Stimulated activated CD4-positive, alpha-beta T cell treated with anti-CD3 and anti-CD28 coated beads, Interleukin-1b, Interleukin-23, amount 100 ng/mL, for 48 hours (primary cell): ENCODE measurements around the gene GIN1.
"Not testable (repeated sequence)": the region's sequence is repeated elsewhere in the genome, so short reads cannot be mapped to it uniquely, and the experiment has no call there.

Experiments used
- DNase-seq: peaks from one replicate; pipeline ENCODE4 v3.0.0-alpha.2; 2020

Gene GIN1

DNA sequence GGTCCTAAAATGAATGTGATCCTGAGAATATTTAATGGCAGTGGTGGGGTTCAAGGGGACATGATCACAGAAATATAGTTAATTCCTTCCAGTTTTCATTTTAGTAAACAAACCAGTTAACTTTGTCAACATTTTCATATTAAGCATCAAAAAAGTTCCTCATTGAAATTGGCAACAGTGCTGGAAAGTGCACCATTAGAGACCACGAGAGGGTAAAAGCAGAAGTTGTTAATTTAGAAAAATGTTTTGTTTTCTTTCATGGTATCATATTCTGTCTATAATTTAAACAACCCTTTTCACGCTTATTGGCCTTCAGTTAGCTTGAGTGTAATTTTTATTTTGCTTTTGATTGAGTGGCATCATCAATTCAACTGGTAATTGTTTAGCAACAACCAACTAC is 11.9 kb downstream of the GIN1 start:
- no peak for DNase-seq

DNA sequence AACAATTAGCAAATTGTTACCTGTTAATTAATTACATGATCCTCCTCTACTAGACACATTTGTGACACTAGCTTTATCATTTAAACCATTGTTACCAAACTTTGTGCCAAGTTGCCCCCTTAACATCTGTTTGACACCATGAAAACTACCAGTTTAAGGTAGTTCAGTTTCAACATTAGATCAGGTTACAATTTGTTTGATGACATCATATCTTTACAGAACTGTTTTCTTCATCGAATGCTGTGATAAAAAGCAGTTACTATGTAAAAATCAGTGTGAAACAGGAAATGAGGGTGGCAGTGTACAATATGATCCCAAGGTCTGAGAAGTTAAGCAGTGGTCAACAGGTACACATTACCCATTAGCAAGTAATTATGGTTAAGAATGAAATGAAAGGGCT is 17.7 kb downstream of the GIN1 start:
- DNase-seq, result no peak

DNA sequence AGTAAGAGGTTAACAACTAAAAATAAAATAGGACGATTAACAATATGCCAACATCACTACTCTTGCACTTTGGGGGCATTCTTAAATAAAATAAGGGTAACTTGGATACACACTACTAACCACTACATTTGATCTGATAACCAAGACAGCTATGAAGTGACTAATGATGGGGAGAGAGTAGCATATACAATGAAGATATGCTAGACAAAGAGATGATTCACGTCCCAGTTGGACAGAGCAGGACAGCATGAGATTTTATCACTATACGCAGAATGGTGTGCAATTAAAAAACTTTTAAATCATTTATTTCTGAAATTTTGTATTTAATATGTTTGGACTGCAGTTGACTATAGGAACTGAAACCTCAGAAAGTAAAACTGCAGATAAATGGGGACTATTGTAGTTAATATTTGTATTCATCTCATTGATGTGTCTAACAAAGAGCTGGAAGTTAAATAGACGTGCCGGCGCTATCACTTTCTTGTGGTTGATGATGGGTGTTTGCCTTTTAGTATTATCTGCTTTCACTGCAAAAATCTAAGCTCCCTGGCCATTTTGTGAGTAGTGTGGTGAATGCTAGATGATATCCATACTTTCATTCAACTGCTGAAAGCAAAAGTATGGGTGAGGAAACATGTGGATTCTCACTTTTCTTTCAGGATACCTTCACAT is 18.7 kb downstream of the GIN1 start:
- no peak for DNase-seq

DNA sequence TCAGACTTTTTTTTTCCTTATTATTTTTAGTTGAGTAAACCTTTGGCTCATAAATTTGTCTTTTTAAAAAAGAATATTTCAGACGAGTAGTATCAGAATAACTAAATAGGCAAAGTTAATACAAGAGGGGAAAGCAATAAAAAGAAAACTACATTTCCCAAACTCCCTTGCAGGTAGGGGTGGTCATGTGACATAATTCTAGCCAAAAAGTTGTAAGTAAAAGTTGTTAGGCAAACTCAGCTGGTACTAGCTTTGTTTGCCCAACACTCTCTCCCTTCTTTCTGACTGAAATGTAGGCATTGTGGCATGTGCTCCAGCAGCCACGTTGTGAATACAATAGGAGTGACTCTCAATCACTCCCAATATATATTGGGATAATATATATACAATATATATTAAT is 20.9 kb downstream of the GIN1 start:
- no peak for DNase-seq

DNA sequence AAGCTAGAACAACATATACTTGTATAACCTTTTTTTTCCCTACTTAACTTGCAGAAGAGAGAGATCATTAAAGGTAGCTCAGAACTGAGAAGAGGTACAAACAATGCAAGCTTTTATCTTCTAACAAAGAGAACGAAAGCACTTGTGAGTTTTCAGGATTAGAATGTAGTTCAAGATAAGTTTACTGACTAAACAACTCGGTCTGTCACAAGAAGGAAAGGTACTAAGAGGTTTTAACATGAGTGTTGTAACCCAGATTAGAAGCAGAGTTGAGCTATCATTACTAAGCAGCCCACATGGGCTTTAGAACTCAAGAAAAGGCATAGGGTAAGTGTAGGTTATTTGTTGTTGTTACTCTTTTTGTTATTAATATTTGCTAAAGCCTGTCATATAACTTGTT is 25.2 kb downstream of the GIN1 start:
- DNase-seq, result no peak

DNA sequence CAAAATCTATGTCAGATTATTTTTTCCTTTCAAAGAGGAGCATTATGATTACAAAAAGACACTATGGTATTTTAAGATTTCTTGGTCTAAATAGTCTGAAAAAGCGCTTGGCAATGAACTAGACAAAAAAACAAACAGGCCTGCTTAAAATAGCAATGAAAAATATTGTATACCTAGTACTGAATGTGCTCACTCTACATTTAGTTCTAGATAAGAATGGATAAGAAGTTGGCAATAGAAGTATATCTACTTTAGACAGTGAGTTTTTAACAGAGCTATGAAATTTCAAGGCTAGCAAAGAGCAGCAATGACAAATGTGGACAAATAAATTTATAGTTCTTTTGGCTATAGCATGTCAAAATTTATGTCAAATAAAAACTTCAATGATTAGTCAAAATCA is 26.2 kb downstream of the GIN1 start:
- DNase-seq, result no peak

DNA sequence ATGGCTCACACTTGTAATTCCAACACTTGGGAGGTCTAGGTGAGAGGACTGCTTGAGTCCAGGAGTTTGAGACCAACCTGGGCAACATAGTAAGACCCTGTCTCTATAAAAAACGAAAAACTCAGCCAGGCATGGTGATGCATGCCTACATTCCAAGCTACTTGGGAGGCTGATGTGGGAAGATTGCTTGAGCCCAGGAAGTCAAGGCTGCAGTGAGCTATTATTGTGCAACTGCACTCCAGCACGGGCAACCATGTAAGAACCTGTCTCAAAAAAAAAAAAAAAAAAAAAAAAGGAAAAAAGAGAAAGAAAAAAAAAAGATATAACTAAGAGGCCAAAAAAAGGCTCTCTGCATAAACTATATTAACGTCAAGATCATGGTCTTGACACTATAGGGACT is 27.3 kb downstream of the GIN1 start:
- DNase-seq, result no peak

DNA sequence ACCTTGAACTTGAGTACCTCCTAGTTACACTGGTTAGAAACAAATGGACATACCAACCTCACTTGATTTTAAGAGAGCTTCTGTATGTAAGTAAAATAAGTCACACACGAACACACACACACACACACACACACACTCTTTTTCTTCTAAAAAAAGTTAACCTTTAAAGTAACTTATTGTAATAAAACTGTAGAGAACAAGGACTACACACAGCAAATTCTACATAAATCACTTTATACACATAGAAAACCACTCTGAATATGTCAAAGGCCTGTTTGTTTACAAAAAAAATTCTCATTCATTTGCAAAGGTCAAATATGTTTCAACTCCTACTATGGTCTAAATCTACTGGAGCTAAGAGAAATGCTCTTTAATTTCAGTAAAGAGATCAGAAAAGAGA is 29.1 kb downstream of the GIN1 start:
- DNase-seq, result no peak

DNA sequence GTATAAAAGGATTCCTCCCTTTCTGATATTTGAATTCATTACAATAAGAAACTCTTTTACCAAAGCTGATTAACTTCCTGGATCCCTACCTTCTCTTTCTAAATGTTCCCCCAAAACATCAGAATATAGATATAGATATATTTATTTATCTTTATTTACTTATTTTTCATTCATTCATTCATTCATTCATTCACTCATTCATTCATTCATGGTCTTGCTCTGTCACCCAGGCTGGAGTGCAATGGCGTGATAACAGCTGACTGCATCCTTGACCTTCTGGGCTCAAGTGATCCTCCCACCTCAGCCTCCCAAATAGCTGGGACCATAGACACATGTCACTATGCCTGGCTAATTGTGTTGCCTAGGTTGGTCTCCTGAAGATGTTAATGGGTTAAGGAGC is 30.7 kb downstream of the GIN1 start:
- DNase-seq, result no peak

DNA sequence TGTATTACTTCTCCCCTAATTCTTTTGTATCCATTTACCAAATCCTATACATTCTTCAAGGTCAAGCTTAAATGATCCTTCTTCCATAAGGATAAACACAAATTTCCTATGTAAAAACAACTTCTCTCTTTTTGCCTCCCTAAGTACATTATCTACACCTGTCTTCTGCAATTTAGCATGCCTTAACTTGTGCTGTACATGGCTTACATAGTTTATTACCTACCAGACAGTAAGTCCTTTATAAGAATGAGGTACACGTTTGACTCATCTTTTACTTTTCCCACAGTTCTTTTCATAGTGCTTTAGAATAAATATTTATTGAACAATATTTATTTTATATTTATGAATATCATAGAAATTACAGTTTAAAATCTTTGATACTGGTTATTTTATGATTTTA is 33.4 kb downstream of the GIN1 start:
- no peak for DNase-seq

DNA sequence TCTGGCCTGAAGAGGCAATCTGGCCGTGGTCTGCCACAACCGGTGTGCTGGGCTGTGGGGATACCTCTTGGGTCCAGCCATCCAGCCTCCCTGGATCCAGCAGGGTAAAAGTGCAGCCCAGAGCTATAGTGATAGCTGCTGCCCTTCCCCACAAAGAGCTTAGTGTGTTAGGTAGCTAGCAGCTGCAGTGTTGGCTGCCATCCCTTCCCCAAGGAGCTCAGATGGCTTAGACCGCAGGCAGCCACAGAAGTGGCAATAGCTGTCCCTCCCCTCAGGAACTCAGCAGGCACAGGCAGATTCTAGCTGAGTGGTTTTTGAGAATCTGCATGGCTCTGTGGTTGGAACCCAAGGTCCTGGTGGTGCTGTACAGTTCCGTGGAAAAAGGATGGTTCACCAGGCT is 40.1 kb downstream of the GIN1 start:
- DNase-seq, result no peak

DNA sequence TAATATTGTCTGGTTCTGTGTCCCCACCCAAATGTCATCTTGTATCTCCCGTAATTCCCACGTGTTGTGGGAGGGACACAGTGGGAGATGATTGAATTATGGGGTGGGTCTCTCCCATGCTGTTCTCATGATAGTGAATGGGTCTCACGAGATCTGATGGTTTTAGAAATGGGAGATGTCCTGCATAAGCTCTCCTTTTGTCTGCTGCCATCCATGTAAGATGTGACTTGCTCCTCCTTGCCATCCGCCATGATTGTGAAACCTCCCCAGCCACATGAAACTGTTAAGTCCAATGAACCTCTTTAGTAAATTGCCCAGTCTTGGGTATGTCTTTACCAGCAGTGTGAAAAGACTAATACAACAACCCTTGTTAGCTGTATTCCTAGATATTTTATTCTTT is 44.5 kb downstream of the GIN1 start:
- DNase-seq, result no peak

DNA sequence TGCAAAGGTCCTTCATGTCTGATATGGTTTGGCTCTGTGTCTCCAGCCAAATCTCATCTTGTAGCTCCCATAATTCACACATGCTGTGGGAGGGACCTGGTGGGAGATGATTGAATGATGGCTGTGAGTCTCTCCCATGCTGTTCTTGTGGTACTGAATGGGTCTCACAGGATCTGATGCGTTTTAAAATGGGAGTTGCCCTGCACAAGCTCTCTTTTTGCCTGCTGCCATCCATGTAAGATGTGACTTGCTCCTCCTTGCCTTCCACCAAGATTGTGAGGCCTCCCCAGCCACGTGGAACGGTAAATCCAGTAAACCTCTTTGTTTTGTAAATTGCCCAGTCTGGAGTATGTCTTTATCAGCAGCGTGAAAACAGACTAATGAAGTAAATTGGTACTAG is 46.4 kb downstream of the GIN1 start:
- not testable (repeated sequence) for DNase-seq

DNA sequence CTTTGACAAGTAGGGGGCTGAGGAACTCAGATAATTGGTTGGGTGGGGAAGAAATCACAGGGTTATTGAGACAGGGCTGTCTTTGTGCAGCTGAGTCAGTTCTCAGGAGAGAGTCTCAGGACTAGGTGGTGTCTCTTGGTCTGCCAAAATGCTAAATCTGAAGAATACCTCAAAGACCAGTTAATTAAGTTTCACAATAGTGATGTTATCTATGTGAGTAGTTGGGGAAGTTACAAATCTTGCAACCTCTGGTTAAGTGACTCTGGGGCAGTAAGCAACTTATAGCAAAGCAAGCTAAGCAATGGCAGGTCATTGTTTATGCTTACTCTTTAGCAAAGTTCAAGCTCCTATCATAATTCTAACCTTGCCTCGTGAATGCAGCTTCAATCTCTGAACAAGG is 53.6 kb downstream of the GIN1 start:
- no peak for DNase-seq

DNA sequence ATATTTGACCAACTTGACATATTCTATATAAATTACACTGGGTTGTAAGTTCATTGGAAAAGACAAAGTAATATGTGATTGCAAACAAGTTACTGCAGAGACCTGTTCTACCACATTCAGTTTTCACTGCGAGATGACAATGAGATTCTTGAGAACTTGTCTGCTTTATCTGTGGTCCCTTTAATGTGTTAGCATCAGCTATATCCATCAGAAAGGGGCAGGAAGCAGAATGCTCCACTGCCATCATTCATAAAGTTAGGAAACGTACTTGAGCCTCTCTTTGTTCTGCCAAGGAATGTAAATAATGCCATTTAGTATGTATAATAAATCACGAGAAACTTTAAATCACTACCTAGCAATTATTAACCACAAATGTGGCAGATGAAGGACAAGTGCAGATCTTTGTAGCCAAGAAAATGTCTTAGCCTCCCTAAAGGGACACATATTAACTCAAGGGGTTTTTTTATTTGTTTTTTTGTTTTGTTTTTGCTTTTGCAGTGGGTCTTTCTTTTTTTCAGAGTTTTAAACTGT is 59.4 kb downstream of the GIN1 start:
- DNase-seq, result no peak

DNA sequence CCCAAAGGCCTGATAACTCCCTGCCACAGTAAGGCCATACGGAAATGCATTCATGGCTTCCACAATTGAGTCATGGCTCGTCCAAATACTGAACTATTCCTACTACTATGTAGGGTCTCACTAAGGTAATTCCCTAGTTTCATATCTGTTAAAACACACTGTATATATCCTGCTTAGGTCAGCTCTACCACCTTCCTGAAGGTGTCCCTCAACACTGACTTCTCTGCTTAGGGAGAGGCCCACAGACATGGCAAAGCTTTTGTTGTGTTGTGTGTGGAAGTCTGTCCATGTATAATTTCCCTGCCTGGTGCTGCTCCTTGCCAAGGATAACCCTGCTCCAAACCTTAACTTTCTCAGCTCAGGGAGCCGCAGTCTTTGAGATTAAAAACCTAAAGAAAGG is 60.4 kb downstream of the GIN1 start:
- no peak for DNase-seq

DNA sequence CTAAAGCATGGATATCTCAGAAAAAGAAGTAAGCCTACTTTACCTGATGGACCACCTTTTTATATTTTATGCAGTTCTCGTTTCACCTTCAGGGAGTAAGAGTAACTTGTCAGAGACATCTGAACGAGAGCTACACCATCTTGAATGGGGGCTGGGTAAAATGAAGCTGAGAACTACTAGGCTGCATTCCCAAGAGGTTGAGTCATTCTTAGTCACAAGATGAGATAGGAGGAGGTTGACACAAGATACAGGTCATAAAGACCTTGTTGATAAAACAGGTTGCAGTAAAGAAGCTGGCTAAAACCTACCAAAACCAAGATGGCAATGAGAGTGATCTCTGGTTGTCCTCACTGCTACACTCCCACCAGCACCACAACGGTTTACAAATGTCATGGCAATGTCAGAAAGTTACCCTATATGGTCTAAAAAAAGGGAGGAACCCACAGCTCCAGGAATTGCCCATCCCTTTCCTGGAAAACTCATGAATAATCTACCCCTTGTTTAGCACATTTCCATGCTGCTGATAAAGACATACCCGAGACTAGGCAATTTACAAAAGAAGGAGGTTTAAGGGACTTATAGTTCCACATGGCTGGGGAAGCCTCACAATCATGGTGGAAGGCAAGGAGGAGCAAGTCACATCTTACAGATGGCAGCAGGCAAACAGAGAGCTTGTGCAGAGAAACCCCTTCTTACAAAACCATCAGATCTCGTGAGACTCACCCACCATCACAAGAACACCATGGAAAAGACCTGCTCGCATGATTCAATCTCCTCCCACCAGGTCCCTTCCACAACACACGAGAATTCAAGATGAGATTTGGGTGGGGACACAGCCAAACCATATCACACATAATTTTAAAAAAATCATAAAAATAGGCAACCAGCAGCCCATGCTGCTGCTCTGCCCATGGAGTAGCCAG is 62.5 kb downstream of the GIN1 start:
- no peak for DNase-seq

DNA sequence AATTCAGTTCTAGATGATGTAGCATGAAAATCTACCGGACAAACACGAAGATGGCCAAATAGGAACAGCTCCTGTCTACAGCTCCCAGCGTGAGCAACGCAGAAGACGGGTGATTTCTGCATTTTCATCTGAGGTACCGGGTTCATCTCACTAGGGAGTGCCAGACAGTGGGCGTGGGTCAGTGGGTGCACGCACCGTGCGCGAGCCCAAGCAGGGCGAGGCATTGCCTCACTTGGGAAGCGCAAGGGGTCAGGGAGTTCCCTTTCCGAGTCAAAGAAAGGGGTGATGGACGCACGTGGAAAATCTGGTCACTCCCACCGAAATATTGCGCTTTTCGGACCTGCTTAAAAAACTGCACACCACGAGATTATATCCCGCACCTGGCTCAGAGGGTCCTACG is 73.2 kb downstream of the GIN1 start:
- DNase-seq, result not testable (repeated sequence)

DNA sequence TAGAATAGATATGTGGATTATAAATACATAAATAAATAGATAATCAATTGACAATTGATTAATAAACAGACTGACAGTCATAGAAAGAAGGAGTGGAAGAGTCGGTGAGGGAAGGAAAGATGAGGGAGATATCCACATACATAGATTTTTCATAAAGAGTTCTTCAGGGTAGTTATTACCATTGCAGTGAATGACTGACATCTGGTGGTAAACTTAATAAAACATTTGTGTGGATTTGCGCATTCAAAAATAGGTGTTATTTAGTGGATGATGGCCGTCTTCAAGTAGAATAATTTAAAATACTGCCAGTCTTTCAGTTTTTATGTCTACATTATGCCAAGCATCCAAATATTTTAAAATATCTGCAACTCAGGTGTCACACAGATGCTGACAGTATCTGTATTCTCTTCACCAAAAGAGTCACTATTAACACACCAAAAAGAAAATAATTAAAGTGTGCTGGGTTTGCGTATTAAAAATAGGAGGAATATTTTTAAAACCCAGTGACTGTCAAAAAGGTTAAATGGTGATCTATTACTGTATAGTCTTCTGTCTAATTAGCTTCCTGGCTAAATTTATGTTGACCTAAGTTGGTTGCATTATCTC is 78.8 kb downstream of the GIN1 start:
- DNase-seq, result no peak

DNA sequence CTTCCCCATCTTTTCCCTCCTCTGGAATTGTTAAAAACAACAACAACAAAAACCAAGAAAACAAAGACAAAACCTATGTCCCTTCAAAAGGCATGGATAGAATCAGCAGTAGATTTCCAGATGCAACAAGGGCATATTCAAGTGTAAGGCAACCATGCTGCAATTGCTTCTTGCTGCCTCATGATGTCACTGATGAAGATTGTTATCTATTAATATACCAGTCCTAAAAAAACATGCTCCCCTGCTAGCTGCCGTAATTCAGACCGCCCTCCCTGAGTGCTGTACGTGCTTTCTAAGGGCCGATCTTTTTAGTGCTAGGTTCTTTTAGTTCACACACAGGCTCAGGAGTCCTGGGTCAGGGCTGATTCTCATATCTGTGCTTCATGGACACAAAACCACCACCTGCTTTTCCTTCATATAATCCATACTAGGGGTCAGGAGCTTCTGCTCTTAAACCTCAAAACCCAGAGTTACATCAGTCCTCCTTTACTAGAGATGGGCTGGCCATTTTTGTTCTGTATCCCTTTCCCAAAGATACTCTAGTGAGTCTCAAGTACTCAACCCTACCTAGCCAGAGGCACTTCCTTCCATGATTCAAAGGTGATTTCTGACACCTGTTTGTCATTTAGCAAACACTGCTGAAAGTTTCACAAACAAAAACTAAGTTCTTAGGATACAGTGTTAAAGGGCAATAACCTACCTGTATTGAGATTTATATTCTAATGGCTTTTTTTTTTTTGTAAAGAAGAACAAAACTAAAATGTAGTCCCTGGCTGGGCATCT is 82.1 kb downstream of the GIN1 start:
- DNase-seq, result no peak

DNA sequence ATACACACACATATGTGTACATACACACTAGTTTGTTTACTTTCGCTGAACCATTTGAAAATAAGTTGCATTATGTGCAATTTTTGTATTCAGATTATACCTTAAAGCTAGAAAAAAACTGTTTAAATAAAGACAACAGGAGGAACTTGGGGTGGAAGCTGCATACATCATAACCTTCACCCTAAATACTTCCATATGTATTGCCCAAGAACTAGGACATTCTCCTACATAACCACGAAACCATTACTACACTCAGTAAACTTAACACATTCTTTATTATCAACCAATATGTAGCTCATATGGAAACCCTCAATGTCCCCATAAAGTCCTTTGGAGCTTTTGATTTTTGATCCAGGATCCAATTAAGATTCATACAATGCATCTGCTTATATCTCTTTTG is 83.3 kb downstream of the GIN1 start:
- DNase-seq, result no peak
